ENCODE results near the gene ADAMTS17. TPM values are rescaled to one million over a fixed set of nuclear protein-coding genes. Genes with fewer than 3 reads are reported as not detected.

ADAMTS17 gene
- total RNA-seq, 1 experiment from 2014 or later, result 1.6 TPM

DNA sequence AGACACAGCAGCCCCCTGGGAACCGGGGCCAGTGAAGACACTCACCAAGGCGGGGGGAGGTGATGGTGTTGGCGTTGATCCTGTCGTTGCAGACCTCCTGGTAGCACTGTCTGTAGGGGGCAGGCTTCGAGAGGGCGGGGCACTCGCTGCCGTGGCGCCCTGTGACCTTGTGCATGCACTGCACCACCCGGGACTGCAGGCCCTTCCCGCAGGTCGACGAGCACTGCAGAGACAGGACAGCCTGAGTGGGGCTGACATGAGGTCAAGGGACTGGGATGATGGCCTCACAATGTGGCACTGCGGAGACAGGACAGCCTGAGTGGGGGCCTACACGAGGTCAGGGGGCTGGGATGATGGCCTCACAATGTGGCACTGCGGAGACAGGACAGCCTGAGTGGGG is 365.8 kb downstream of the ADAMTS17 start:
- peak; percentile 46; the same call in 1 of the 2 replicates for ATAC-seq
- in situ Hi-C loops (cut with HindIII; ENCODE audit: low pct_unique_long_range_greater_than_20kb, low sequenced_read_pairs), result no loop called here
- Histone ChIP-seq H3K27ac (ENCODE audit: low read length) (no peak overlapping the region), H3K27me3 (ENCODE audit: control insufficient read depth, insufficient read depth, low read length) (no peaks in the 10 kb centered on the region), H3K4me1 (ENCODE audit: control insufficient read depth, insufficient read depth, low read length) (no peaks in the 10 kb centered on the region; the same call in 1 of the 2 replicates), H3K4me3 (ENCODE audit: low read depth in 2 of 2, low read length in 2 of 2) (no peak overlapping the region), H3K36me3 (ENCODE audit: control insufficient read depth, insufficient read depth, low read length) (no peaks in the 10 kb centered on the region), H3K9me3 (ENCODE audit: control insufficient read depth, insufficient read depth, low read depth, low read length) (no peaks in the 10 kb centered on the region)
- BruUV-seq (replicated peaks), result no TSS peak
- TF ChIP-seq SIN3A (IDR thresholded peaks at IDR 0.05; ENCODE audit: borderline replicate concordance, insufficient read depth, low read depth, low read length) (no peak), TCF7L2 (IDR thresholded peaks at IDR 0.05; ENCODE audit: low read depth, low read length) (no peak), POLR2AphosphoS5 (IDR thresholded peaks at IDR 0.05; ENCODE audit: low read depth, low read length) (no peak)
- TF ChIP-seq, protein P1, sequence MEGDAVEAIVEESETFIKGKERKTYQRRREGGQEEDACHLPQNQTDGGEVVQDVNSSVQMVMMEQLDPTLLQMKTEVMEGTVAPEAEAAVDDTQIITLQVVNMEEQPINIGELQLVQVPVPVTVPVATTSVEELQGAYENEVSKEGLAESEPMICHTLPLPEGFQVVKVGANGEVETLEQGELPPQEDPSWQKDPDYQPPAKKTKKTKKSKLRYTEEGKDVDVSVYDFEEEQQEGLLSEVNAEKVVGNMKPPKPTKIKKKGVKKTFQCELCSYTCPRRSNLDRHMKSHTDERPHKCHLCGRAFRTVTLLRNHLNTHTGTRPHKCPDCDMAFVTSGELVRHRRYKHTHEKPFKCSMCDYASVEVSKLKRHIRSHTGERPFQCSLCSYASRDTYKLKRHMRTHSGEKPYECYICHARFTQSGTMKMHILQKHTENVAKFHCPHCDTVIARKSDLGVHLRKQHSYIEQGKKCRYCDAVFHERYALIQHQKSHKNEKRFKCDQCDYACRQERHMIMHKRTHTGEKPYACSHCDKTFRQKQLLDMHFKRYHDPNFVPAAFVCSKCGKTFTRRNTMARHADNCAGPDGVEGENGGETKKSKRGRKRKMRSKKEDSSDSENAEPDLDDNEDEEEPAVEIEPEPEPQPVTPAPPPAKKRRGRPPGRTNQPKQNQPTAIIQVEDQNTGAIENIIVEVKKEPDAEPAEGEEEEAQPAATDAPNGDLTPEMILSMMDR (IDR thresholded peaks at IDR 0.05), result no peak
- TF ChIP-seq, protein P2, sequence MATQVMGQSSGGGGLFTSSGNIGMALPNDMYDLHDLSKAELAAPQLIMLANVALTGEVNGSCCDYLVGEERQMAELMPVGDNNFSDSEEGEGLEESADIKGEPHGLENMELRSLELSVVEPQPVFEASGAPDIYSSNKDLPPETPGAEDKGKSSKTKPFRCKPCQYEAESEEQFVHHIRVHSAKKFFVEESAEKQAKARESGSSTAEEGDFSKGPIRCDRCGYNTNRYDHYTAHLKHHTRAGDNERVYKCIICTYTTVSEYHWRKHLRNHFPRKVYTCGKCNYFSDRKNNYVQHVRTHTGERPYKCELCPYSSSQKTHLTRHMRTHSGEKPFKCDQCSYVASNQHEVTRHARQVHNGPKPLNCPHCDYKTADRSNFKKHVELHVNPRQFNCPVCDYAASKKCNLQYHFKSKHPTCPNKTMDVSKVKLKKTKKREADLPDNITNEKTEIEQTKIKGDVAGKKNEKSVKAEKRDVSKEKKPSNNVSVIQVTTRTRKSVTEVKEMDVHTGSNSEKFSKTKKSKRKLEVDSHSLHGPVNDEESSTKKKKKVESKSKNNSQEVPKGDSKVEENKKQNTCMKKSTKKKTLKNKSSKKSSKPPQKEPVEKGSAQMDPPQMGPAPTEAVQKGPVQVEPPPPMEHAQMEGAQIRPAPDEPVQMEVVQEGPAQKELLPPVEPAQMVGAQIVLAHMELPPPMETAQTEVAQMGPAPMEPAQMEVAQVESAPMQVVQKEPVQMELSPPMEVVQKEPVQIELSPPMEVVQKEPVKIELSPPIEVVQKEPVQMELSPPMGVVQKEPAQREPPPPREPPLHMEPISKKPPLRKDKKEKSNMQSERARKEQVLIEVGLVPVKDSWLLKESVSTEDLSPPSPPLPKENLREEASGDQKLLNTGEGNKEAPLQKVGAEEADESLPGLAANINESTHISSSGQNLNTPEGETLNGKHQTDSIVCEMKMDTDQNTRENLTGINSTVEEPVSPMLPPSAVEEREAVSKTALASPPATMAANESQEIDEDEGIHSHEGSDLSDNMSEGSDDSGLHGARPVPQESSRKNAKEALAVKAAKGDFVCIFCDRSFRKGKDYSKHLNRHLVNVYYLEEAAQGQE (IDR thresholded peaks at IDR 0.05; ENCODE audit: insufficient read depth in 1 of 2, low read depth in 2 of 2, low read length in 1 of 2), result no peak
- intact Hi-C loops (cut with micrococcal nuclease; ENCODE audit: unreplicated experiment), result no loop called here
- ChIA-PET POLR2A (no interaction called here), CTCF (no interaction called here)
- no peak for DNase-seq (ENCODE audit: low read depth, low spot score)

DNA sequence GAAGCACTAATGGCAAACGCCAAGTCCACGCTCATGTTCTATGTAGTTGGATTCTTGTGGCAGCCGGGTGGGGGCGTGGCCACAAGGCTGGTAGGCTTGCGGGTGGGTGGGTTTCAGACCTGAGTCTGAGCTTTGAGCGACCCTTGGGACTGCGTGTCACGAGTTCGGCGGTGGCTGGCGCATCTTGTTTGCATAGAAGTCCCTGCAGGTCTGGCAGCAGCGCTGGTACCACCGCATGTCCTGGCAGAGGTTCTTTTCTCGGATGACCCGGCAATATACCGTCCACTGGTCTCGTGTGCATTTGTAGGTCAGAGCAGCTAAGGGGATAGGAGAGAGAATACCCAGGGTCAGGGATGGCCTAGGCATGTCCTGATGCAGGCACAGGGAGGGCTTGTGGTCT is 367.5 kb downstream of the ADAMTS17 start:
- intact Hi-C loops (cut with micrococcal nuclease; ENCODE audit: unreplicated experiment) (no loop called here), in situ Hi-C loops (cut with HindIII; ENCODE audit: low pct_unique_long_range_greater_than_20kb, low sequenced_read_pairs) (no loop called here)
- H3K4me3 ChIP-seq (ENCODE audit: low read depth in 2 of 2, low read length in 2 of 2), result no peak overlapping the region
- ATAC-seq (no peak), DNase-seq (ENCODE audit: low read depth, low spot score) (no peak)
- H3K9me3 ChIP-seq (ENCODE audit: control insufficient read depth, insufficient read depth, low read depth, low read length), result no peaks in the 10 kb centered on the region
- TF ChIP-seq TCF7L2 (IDR thresholded peaks at IDR 0.05; ENCODE audit: low read depth, low read length), result no peak
- TF ChIP-seq SIN3A (IDR thresholded peaks at IDR 0.05; ENCODE audit: borderline replicate concordance, insufficient read depth, low read depth, low read length), result no peak
- no peaks in the 10 kb centered on the region for H3K4me1 ChIP-seq (ENCODE audit: control insufficient read depth, insufficient read depth, low read length)
- H3K27me3 ChIP-seq (ENCODE audit: control insufficient read depth, insufficient read depth, low read length), result no peaks in the 10 kb centered on the region
- ChIA-PET CTCF (no interaction called here), POLR2A (no interaction called here)
- H3K36me3 ChIP-seq (ENCODE audit: control insufficient read depth, insufficient read depth, low read length), result no peaks in the 10 kb centered on the region
- BruUV-seq (replicated peaks), result no TSS peak
- no peak overlapping the region for H3K27ac ChIP-seq (ENCODE audit: low read length)

DNA sequence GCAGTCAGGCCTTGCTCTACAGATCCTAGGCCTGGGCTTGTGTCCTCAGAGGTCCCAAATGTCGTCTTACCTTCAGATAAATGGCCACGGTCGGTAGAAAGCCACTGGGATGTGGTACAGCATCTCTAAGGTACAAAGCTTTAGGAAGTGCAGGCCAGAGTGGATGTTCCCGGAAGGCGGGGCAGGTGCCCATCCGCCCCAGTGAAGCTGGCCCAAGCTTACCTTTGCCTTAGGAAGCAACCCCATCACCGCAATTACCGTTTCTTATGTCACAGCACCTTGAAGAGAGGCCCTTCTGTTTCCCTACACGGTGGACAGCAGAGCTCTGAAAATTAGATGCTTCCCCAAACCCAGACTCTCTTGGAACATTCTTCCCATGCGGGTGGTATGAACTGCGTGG is 368.4 kb downstream of the ADAMTS17 start:
- no peak for ATAC-seq
- ChIA-PET CTCF (no interaction called here), POLR2A (no interaction called here)
- H3K4me3 ChIP-seq (ENCODE audit: low read depth in 2 of 2, low read length in 2 of 2), result no peak overlapping the region
- BruUV-seq (replicated peaks), result no TSS peak
- in situ Hi-C loops (cut with HindIII; ENCODE audit: low pct_unique_long_range_greater_than_20kb, low sequenced_read_pairs), result no loop called here
- H3K27me3 ChIP-seq (ENCODE audit: control insufficient read depth, insufficient read depth, low read length), result no peaks in the 10 kb centered on the region
- H3K27ac ChIP-seq (ENCODE audit: low read length), result no peak overlapping the region
- no peaks in the 10 kb centered on the region for H3K36me3 ChIP-seq (ENCODE audit: control insufficient read depth, insufficient read depth, low read length)
- H3K4me1 ChIP-seq (ENCODE audit: control insufficient read depth, insufficient read depth, low read length), result no peaks in the 10 kb centered on the region
- no peak for DNase-seq (ENCODE audit: low read depth, low spot score)
- no peaks in the 10 kb centered on the region for H3K9me3 ChIP-seq (ENCODE audit: control insufficient read depth, insufficient read depth, low read depth, low read length)
- intact Hi-C loops (cut with micrococcal nuclease; ENCODE audit: unreplicated experiment), result no loop called here
- TF ChIP-seq, protein P1 (IDR thresholded peaks at IDR 0.05), result no peak
- TF ChIP-seq POLR2AphosphoS5 (IDR thresholded peaks at IDR 0.05; ENCODE audit: low read depth, low read length), result no peak
